ENCODE measurements around the gene SPRED2. TPM values are rescaled to one million over a fixed set of nuclear protein-coding genes. Genes with fewer than 3 reads are reported as not detected.

The SPRED2 gene
- total and polyA plus RNA-seq, 2 of the 8 experiments (the other 6 are each of a cell fraction or from before 2014, with no cell fraction given) = 15.3 to 22.5 TPM

DNA sequence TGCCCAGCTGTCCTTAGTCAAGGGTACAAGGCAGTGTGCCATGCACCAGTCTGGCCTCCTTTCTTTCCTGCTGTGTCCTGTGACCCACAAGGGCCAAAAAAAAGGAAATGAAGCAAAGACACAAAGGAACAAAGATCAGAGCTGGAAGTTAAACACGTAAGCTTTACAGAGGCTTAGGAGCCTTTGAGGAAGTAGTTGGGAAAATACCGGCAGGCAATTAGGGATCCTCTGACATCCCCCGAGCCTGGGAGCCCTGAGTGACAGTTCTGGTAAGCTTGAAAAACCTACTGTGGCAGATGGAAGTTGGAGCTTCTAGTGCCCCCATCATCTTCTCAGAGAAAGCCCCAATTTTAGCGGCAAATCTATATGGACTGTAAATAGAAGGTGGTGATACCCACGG is 78.5 kb downstream of the SPRED2 start (continued):
- TF ChIP-seq SRF (IDR thresholded peaks at IDR 0.05; ENCODE audit: low read depth, low read length) (no peak), SAP30 (IDR thresholded peaks at IDR 0.05; ENCODE audit: insufficient read depth, insufficient replicate concordance, low read length) (no peak), RNF2 (IDR thresholded peaks at IDR 0.05; ENCODE audit: borderline replicate concordance, low read depth, low read length, missing control alignments, poor library complexity, severe bottlenecking) (no peak), NRF1 (IDR thresholded peaks at IDR 0.05; ENCODE audit: low read depth, low read length) (no peak)

Data from H1 (cell line).